Mucosa of descending colon (tissue), 3 donors: Measurements from ENCODE around the gene RO60. TPM values are rescaled to one million over a fixed set of nuclear protein-coding genes. Genes with fewer than 3 reads are reported as not detected.

ENCODE experiments used
- ATAC-seq: fragments of 200-7000 bp; cut with Tn5 transposase; one replicate; pipeline ENCODE4 v1.9.1; 2020; ENCODE audit warnings: mild to moderate bottlenecking, moderate library complexity
- DNase-seq, 3 donors: peaks; one replicate each; pipeline ENCODE4 v3.0.0-alpha.2; 2020
- H3K36me3 ChIP-seq: fragments of 200-600 bp; one replicate; pipeline ENCODE4 v1.8.0; 2021; ENCODE audit warnings: low read depth, mild to moderate bottlenecking
- H3K4me1 ChIP-seq: fragments of 200-600 bp; one replicate; pipeline ENCODE4 v1.8.0; 2021; ENCODE audit warnings: low read depth, mild to moderate bottlenecking
- H3K4me3 ChIP-seq: fragments of 200-600 bp; one replicate; pipeline ENCODE4 v1.8.0; 2021; ENCODE audit warnings: mild to moderate bottlenecking
- H3K9me3 ChIP-seq: fragments of 200-600 bp; one replicate; pipeline ENCODE4 v1.8.0; 2021; ENCODE audit warnings: mild to moderate bottlenecking
- intact Hi-C, 2 donors: fragments of 100-400 bp; cut with DNase I in 1 of 2; cut with micrococcal nuclease in 1 of 2; formaldehyde crosslinking; loops; one replicate each; pipeline versions ENCODE4 v1.11.0 to v1.11.1; 2022; cut with DNase I, micrococcal nuclease
- total RNA-seq, 3 donors: library from RNA; stranded (reverse); fragmentation: NEBNext Ultra II Directional in 2 of 3; extraction: Animal tissue kit (Norgen Biotek cat#: 25700) in 2 of 3; gene quantifications; one replicate each; pipeline versions ENCODE4 v1.2.1 to v1.2.4, GENCODE V29; 2021 to 2023
- TF ChIP-seq, protein P1 (sequence below): fragments of 200-600 bp; IDR thresholded peaks from one replicate; pipeline ENCODE4 v1.8.0; 2022; ENCODE audit warnings: antibody characterized with exemption, mild to moderate bottlenecking
- donor health status: DM: no; HTN: no; CAD: no; lungs with moderate emphysema.
- donor health status: DM: no; HTN: no; CAD: no.
- donor health status: DM: no; HTN: yes; CAD: no.

The RO60 gene
- total RNA-seq, 3 donors from 2014 or later: 34.1 to 90.8 (median 43.6) TPM

DNA sequence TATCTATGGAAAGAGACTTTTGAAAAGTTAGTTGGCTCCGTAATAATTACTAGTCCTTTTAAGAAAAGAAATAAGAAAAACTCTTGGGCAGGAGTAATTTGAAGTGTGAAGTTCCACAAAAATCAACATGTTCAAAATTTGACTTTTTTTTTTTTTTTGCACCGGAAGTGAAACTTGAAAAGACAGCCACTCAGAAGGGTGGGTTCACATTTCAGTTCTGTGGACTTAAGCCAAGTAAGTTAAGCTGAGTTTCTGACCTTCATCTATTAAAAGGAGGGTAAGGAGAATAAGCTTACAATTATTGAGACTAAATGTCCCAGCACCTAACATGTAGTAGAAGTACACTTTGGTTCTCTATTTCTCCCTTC, 11.0 kb downstream of the RO60 start:
- no peak overlapping the region for H3K4me3 ChIP-seq
- no peaks in the 10 kb centered on the region for H3K36me3 ChIP-seq
- TF ChIP-seq, protein P1, sequence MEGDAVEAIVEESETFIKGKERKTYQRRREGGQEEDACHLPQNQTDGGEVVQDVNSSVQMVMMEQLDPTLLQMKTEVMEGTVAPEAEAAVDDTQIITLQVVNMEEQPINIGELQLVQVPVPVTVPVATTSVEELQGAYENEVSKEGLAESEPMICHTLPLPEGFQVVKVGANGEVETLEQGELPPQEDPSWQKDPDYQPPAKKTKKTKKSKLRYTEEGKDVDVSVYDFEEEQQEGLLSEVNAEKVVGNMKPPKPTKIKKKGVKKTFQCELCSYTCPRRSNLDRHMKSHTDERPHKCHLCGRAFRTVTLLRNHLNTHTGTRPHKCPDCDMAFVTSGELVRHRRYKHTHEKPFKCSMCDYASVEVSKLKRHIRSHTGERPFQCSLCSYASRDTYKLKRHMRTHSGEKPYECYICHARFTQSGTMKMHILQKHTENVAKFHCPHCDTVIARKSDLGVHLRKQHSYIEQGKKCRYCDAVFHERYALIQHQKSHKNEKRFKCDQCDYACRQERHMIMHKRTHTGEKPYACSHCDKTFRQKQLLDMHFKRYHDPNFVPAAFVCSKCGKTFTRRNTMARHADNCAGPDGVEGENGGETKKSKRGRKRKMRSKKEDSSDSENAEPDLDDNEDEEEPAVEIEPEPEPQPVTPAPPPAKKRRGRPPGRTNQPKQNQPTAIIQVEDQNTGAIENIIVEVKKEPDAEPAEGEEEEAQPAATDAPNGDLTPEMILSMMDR: no peak
- ATAC-seq (no peak), DNase-seq (no peak)
- intact Hi-C loops: no loop called here
- H3K9me3 ChIP-seq: no peaks in the 10 kb centered on the region
- H3K4me1 ChIP-seq: peaks cover 4% of the 10 kb centered on the region

DNA sequence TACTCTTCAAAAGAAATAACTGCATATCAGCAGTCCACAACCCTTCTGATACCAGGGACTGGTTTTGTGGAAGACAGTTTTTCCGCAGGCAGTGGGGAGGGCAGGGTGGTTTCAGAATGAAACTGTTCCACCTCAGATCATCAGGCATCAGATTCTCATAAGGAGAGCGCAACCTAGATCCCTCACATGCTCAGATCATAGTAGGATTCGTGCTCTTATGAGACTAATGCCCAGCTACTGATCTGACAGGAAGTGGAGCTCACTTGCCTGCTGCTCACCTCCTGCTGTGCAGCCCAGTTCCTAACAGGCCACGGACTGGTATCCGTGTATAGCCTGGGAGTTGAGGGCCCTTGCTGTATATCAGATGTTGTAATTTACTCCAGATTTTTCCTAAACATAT, 11.5 kb downstream of the RO60 start:
- ATAC-seq: no peak
- TF ChIP-seq, protein P1: no peak
- DNase-seq: no peak
- no peaks in the 10 kb centered on the region for H3K9me3 ChIP-seq
- no peaks in the 10 kb centered on the region for H3K36me3 ChIP-seq
- no peak overlapping the region for H3K4me3 ChIP-seq
- intact Hi-C loops: no loop called here
- peaks cover 4% of the 10 kb centered on the region for H3K4me1 ChIP-seq

DNA sequence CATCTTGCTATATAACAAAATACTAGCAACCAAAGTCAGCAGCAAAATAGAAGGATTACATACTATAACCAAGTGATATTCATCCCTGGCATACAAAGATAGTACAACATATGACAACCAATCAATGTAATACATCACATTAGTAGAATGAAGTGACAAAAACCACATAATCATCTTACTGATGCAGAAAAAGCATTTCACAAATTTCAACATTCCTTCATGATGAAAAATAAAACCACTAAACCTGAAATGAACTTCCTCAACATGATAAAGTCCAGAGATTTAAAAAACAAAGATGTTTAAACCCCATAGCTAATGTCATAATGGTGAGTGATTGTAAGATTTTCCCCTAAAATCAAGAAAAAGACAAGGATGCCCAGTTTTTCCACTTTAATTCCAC, 18.6 kb downstream of the RO60 start:
- TF ChIP-seq, protein P1: no peak
- DNase-seq (no peak), ATAC-seq (no peak)
- intact Hi-C loops: no loop called here
- no peaks in the 10 kb centered on the region for H3K4me1 ChIP-seq
- H3K4me3 ChIP-seq: no peak overlapping the region
- no peaks in the 10 kb centered on the region for H3K36me3 ChIP-seq
- peaks cover 3% of the 10 kb centered on the region for H3K9me3 ChIP-seq

DNA sequence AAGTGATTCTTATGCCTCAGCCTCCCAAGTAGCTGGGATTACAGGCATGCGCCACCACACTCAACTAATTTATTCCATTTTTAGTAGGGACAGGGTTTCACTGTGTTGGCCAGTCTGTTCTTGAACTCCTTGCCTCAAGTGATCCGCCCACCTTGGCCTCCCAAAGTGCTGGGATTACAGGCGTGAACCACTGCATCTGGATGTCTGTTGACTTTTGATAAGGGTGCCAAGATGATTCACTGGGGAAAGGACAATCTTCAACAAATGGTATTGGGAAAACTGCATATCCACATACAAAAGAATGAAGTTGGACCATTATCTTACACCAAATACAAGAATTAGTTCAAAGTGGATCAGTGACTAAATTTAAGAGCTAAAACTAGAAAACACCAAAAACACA, 19.8 kb downstream of the RO60 start:
- ATAC-seq (no peak), DNase-seq (no peak)
- peaks cover 3% of the 10 kb centered on the region for H3K9me3 ChIP-seq
- no peaks in the 10 kb centered on the region for H3K36me3 ChIP-seq
- intact Hi-C loops: no loop called here
- no peak overlapping the region for H3K4me3 ChIP-seq
- H3K4me1 ChIP-seq: no peaks in the 10 kb centered on the region
- TF ChIP-seq, protein P1: no peak

DNA sequence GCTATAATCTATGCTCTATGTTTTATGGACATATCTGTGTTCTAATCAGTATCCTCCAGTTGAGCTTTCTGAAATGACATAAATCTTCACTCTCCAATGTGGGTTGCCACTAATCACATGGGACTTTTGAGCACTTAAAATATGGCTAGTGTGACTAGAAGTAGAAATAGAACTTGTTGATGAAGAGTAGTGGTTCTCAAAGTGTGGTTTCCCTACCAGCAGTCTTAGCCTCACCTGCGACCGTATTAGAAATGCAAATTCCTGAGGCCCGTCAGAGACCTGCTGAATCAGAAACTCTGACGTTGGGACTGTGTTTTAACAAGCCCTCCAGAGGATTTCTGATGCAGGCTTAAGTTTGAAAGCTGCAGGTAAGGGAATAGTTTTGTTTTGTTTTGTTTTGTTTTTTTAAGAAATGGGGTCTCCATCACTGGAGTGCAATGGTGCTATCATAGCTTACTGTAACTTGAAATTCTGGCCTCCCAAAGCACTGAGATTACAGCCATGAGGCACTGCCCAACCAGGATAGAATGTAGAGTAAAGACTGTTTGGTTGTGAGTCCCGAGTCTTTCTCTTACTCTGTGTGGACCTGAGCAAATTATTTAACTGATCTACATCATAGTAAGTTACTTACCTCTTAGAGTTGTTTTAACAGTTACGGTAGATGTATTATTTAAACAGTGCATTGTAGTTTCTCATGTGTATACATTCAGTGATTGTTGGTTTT, 24.1 kb downstream of the RO60 start:
- TF ChIP-seq, protein P1: no peak
- DNase-seq: no peak
- no peaks in the 10 kb centered on the region for H3K36me3 ChIP-seq

DNA sequence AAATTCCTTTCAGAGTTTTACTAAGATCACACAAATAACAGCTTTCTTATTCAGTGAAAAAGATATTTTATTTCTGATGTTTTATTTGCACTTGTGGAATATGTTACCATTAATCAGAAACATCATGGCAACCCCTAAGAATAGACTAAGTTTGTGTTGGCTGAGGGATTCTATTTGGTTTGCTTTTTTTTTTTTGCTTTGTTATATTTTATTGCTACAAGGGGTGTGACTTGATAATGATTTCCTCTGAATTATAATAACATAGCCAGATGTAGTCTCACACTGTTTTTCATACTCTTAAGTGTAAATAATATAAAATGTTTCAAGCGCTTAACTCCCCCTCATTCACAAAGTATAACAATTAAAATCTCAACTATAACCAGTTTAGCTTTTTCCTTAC, 25.9 kb downstream of the RO60 start:
- ATAC-seq: no peak
- TF ChIP-seq, protein P1: no peak
- H3K36me3 ChIP-seq: no peaks in the 10 kb centered on the region
- no peak overlapping the region for H3K4me3 ChIP-seq
- H3K9me3 ChIP-seq: no peaks in the 10 kb centered on the region
- no peaks in the 10 kb centered on the region for H3K4me1 ChIP-seq
- DNase-seq: no peak
- intact Hi-C loops: no loop called here

More for the DNA sequence above, 24.1 kb downstream of the RO60 start:
- Histone ChIP-seq H3K4me1 (no peaks in the 10 kb centered on the region), H3K4me3 (no peak overlapping the region), H3K9me3 (no peaks in the 10 kb centered on the region)
- ATAC-seq: no peak
- intact Hi-C loops: no loop called here
